Heart right ventricle (tissue), 16 donors: ENCODE results near the gene TSTD1. TPM values are rescaled to one million over a fixed set of nuclear protein-coding genes. Genes with fewer than 3 reads are reported as not detected.
A peak's percentile ranks its signal among the peaks of the same experiment; 100 is the strongest.

Experiments
- ATAC-seq, 8 donors: fragments of 200-7000 bp; cut with Tn5 transposase; one replicate each; pipeline ENCODE4 v1.9.1; 2020; ENCODE audit warnings: mild to moderate bottlenecking in 8 of 8, moderate library complexity in 8 of 8, moderate number of reproducible peaks in 1 of 8
- DNase-seq, 2 donors: peaks; one replicate each; pipeline ENCODE4 v3.0.0-alpha.2; 2020
- H3K27ac ChIP-seq, 10 donors: fragments of 200-600 bp; sonication (generic) in 2 of 10; one replicate each; pipeline versions ENCODE4 v1.5.0 to v1.8.0; 2020 to 2022; ENCODE audit warnings: mild to moderate bottlenecking in 3 of 10
- H3K27me3 ChIP-seq, 7 donors: fragments of 200-600 bp; one replicate each; pipeline ENCODE4 v1.8.0; 2021 to 2022; ENCODE audit warnings: mild to moderate bottlenecking in 2 of 7
- H3K36me3 ChIP-seq, 9 donors: fragments of 200-600 bp; sonication (generic) in 1 of 9; one replicate each; pipeline versions ENCODE4 v1.5.0 to v1.8.0; 2020 to 2022; ENCODE audit warnings: mild to moderate bottlenecking in 2 of 9
- H3K4me1 ChIP-seq, 9 donors: fragments of 200-600 bp; sonication (generic) in 1 of 9; one replicate each; pipeline versions ENCODE4 v1.5.0 to v1.8.0; 2020 to 2022; ENCODE audit warnings: mild to moderate bottlenecking in 4 of 9
- H3K4me3 ChIP-seq, 10 donors: fragments of 200-600 bp; sonication (generic) in 2 of 10; one replicate each; pipeline versions ENCODE4 v1.5.0 to v1.8.0; 2020 to 2022; ENCODE audit warnings: mild to moderate bottlenecking in 7 of 10, moderate library complexity in 2 of 10
- H3K9me3 ChIP-seq, 11 donors: fragments of 200-600 bp in 10 of 11; sonication (generic) in 2 of 11; one replicate each; pipeline versions ENCODE4 v1.5.0 to v1.8.0; 2013 to 2022; ENCODE audit warnings: mild to moderate bottlenecking in 2 of 11, control low read depth in 1 of 11, moderate library complexity in 1 of 11
- CTCF ChIP-seq, 9 donors: fragments of 200-600 bp; sonication (generic) in 2 of 9; IDR thresholded peaks; one replicate each; pipeline versions ENCODE4 v1.5.0 to v1.8.0; 2021 to 2022; ENCODE audit warnings: antibody characterized with exemption in 9 of 9, mild to moderate bottlenecking in 5 of 9, moderate library complexity in 1 of 9
- WGBS, 2 donors: extraction: QIAGEN DNeasy Blood & Tissue Kit; methylation state at CpG; one replicate each; pipeline ENCODE4 v1.1.7; 2013; ENCODE audit warnings: inconsistent platforms in 1 of 2; 5-methylcytosine and 5-hydroxymethylcytosine counted together
- intact Hi-C, 10 donors: fragments of 100-400 bp; cut with DNase I; formaldehyde crosslinking; loops; one replicate each; pipeline versions ENCODE4 v1.11.1 to v1.14.2; 2022
- polyA plus RNA-seq, 2 donors: library from polyadenylated mRNA; stranded (reverse); fragments of 200-250 nt; gene quantifications; one replicate each; pipeline ENCODE4 v1.2.3, GENCODE V29; 2013
- total RNA-seq, 10 donors: library from RNA; stranded (reverse); fragmentation: NEBNext Ultra II Directional in 3 of 10; extraction: Animal tissue kit (Norgen Biotek cat#: 25700) in 3 of 10; gene quantifications; one replicate each; pipeline versions ENCODE4 v1.2.1 to v1.2.4, GENCODE V29; 2021 to 2023
- donor health status: Arrhythmogenic right ventricular cardiomyopathy.
- donor health status: ischemic (EF 13 %, LVEDD 7.1; RV severe dilation, severe dysfunction).
- donor health status: healthy with polysubstance abuse.
- donor health status: DM: no; HTN: yes; CAD: no.
- donor health status: DM: no; HTN: no; CAD: no.
- donor health status: ischemic (EF 25% LVEDD 6.9; RV normal size, moderate dysfunction).
- donor health status: ischemic (EF 25% LVEDD 5.7; RV mildly dilated, moderate dysfunction).
- donor health status: healthy.
- donor health status: DM: yes; HTN: yes; CAD: no.
- donor health status: Ischemic cardiomyopathy.
- donor health status: ischemic (EF 35%, LVEDD 5.7; RV mildly dilated, moderate dysfunction).
- donor health status: nonischemic (EF 11% LVEDD 7.7; RV severe dilation, severe dysfunction).
- donor health status: DM: yes; HTN: yes; CAD: no.
- donor health status: PGD.
- donor health status: ischemic (EF 29% LVEDD 5.4; RV normal size, mild dysfunction).
- donor health status: nonischemic (EF 23%, LVEDD 6.1; RV moderate dilation, normal function).

The TSTD1 gene
- total and polyA plus RNA-seq, 12 donors, result 8.0 to 18.0 (median 13.4) TPM

GRCh38 chr1:161007369-161007768, 31.4 kb downstream of the TSTD1 start:
- Histone ChIP-seq H3K27ac (no peak overlapping the region), H3K9me3 (no peaks in the 10 kb centered on the region), H3K4me3 (no peak overlapping the region), H3K4me1 (peaks cover 0 to 14% (median 0%) of the 10 kb centered on the region in 9 donors), H3K36me3 (no peaks in the 10 kb centered on the region), H3K27me3 (no peaks in the 10 kb centered on the region)
- intact Hi-C loops, result no loop called here
- no peak for ATAC-seq
- 93 to 94% methylated on average over 2 of the region's 2 CpGs for WGBS, 2 donors
- DNase-seq, result no peak
- TF ChIP-seq CTCF (IDR thresholded peaks at IDR 0.05), result no peak

- H3K27me3 ChIP-seq, result no peaks in the 10 kb centered on the region
- no peak for ATAC-seq
- no peak for DNase-seq
- intact Hi-C loops, result no loop called here
- 96 to 97% methylated on average over 8 of the region's 8 CpGs for WGBS, 2 donors
- H3K27ac ChIP-seq, result no peak overlapping the region
- H3K9me3 ChIP-seq, result no peaks in the 10 kb centered on the region
- H3K4me3 ChIP-seq, result no peak overlapping the region
- no peaks in the 10 kb centered on the region for H3K36me3 ChIP-seq
- peaks cover 0 to 14% (median under 1%) of the 10 kb centered on the region in 9 donors for H3K4me1 ChIP-seq
- TF ChIP-seq CTCF (IDR thresholded peaks at IDR 0.05), result no peak
Observed at GRCh38 chr1:161006563-161006962, 32.2 kb downstream of the TSTD1 start.

GRCh38 chr1:161001525-161001924, 37.2 kb downstream of the TSTD1 start:
- intact Hi-C loops, result no loop called here
- Histone ChIP-seq H3K36me3 (peaks cover 0 to 34% (median 11%) of the 10 kb centered on the region in 9 donors), H3K9me3 (no peaks in the 10 kb centered on the region), H3K4me3 (no peak overlapping the region), H3K27me3 (no peaks in the 10 kb centered on the region), H3K27ac (no peak overlapping the region), H3K4me1 (peaks cover 0 to 25% (median 12%) of the 10 kb centered on the region in 9 donors)
- peak in 1 of 8 donors; percentile 30 for ATAC-seq
- no peak for TF ChIP-seq CTCF (IDR thresholded peaks at IDR 0.05)
- 39 to 41% methylated on average over 5 of the region's 5 CpGs for WGBS, 2 donors
- DNase-seq, result peak in 1 of 2 donors; percentile 24

GRCh38 chr1:161000736-161001480, 37.9 kb downstream of the TSTD1 start:
- Histone ChIP-seq H3K36me3 (peaks cover 0 to 34% (median 11%) of the 10 kb centered on the region in 9 donors), H3K4me3 (no peak overlapping the region), H3K27me3 (no peaks in the 10 kb centered on the region), H3K4me1 (peaks cover 0 to 30% (median 12%) of the 10 kb centered on the region in 9 donors), H3K27ac (no peak overlapping the region), H3K9me3 (no peaks in the 10 kb centered on the region)
- DNase-seq (no peak), ATAC-seq (no peak)
- 78 to 79% methylated on average over 11 of the region's 11 CpGs for WGBS, 2 donors
- no peak for TF ChIP-seq CTCF (IDR thresholded peaks at IDR 0.05)
- intact Hi-C loops, result no loop called here
